HG03457 (cell line): Measurements from ENCODE around the gene SBNO2.

Experiments
- ATAC-seq: cut with Tn5 transposase; IDR thresholded peaks from one replicate; pipeline ENCODE4 v1.9.1; 2021; ENCODE audit warnings: moderate number of reproducible peaks; ENCODE audit not compliant: unreplicated experiment

Gene SBNO2, protein sequence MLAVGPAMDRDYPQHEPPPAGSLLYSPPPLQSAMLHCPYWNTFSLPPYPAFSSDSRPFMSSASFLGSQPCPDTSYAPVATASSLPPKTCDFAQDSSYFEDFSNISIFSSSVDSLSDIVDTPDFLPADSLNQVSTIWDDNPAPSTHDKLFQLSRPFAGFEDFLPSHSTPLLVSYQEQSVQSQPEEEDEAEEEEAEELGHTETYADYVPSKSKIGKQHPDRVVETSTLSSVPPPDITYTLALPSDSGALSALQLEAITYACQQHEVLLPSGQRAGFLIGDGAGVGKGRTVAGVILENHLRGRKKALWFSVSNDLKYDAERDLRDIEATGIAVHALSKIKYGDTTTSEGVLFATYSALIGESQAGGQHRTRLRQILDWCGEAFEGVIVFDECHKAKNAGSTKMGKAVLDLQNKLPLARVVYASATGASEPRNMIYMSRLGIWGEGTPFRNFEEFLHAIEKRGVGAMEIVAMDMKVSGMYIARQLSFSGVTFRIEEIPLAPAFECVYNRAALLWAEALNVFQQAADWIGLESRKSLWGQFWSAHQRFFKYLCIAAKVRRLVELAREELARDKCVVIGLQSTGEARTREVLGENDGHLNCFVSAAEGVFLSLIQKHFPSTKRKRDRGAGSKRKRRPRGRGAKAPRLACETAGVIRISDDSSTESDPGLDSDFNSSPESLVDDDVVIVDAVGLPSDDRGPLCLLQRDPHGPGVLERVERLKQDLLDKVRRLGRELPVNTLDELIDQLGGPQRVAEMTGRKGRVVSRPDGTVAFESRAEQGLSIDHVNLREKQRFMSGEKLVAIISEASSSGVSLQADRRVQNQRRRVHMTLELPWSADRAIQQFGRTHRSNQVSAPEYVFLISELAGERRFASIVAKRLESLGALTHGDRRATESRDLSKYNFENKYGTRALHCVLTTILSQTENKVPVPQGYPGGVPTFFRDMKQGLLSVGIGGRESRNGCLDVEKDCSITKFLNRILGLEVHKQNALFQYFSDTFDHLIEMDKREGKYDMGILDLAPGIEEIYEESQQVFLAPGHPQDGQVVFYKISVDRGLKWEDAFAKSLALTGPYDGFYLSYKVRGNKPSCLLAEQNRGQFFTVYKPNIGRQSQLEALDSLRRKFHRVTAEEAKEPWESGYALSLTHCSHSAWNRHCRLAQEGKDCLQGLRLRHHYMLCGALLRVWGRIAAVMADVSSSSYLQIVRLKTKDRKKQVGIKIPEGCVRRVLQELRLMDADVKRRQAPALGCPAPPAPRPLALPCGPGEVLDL (N-terminal part only)

DNA sequence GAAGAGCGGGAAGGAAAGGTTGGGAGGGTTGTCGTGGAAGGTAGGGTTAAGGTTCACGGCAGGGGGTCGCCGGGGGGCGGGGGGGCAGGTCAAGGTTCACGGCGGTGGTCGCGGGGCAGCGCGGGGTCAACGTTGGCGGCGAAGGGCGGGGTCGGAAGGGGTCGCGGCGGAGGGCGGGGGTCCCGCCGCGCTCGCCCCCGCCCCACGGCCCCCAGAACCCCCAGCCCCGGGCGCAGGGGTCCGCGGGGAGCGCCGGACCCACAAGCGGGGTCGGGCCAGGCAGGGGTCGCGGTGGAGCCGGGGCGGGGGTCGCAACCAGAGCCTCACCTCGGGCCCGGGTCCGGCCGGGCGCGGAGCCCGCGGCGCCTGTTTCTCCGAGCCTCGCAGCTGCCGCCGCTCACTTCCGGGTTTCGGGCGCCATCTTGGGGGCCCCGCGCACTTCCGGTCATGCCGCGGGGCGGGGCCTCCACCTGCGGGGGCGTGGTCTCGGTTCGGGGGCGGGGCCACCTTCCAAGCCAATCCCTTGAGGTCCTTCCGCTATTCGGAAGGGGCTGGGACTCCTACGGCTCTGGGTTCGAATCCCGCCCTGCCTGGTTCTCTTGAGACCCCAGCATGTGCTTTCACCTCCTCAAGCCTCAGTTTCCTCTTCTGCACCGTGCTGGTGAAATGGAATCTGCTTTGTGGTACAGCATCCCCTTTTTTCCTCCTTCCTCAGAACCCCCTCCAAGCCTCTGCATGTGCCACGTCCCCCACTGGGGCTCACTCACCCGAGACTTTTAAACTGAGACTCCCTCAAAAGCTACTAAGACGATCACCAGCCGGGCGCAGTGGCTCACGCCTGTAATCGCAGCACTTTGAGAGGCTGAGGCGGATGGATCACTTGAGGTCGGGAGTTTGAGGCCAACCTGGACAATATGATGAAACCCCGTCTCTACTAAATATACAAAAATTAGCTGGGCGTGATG, at the start of gene SBNO2:
Gene SBNO2, minus strand, starts transcription at position 424 of the 965 bp plus-strand sequence. CDS start 19,992 bp downstream, outside the sequence.
- no peak for ATAC-seq

DNA sequence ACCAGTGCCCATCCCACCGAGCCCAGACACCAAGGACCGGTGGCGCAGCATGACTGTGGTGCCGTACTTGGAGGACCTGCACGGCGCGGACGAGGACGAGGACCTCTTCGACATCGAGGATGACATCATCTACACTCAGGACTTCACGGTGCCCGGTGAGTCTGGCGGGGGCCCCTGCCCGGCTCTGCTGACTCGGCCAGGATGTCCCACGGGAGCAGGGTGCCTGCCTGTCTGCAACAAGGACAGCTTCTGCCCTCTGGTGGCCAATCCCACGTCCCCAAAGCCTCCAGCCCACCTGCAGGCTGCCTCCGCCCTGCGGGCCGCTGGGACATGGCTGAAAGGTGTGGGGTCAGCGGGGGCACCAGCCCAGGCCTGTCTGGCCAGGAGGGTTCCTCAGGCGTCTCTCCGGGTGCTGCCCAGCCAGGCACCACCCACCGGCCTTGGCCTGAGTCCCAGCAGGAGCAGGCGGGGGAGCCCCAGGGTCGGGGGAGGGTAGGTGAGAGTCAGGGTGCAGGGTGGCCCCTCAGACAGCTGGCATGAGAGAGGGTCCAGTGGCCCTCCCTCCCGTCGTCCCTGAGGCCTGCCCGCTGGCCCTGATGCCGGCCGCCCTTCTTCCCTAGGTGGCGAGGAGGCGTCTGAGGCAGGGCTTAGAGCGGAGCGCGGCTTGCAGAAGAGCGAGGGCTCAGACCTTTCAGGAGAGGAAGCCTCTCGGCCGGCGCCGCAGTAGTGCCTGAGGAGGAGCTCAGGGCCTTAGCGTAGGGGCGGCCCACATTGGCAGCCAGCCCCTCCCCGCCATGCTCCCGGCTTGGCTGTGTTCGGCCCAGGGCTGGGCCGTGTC, 49.2 kb upstream of the SBNO2 start:
- ATAC-seq = no peak

DNA sequence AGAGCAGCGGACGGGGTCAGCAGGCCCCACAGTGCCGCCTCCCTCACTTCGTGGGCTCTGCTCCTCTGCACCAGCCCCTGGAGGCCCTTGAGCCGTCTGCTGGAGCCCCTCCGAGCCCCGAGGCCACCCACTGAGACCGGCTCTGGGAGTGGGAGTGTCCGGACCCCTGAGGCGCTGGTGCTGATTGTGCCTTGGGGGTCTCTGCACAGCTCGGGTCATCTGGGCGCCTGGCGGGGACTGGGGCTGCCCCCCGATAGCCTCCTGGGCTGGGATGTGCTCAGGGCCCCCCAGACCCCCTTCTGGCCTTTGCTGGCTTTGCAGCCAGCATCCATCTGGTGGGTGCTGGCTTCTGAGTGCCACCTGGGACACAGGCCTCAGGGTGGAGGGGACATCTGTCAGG, 48.3 kb upstream of the SBNO2 start:
- no peak for ATAC-seq

DNA sequence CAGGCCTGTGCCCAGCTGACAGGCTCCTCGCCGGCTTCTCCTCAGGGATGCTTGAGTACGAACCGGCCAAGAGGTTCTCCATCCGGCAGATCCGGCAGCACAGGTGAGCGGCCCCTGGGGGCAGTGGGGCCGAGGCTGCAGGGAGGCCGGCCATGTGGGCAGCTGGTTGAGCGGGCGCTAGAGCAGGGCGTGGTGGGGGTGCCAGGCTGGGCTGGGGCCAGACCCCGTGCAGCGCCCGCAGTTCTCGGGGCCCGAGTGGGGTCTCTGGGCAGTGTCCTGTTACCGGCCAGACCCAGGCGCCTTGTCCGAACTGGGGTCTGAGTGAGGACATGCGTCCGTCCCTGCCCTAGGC, 47.8 kb upstream of the SBNO2 start:
- no peak for ATAC-seq

DNA sequence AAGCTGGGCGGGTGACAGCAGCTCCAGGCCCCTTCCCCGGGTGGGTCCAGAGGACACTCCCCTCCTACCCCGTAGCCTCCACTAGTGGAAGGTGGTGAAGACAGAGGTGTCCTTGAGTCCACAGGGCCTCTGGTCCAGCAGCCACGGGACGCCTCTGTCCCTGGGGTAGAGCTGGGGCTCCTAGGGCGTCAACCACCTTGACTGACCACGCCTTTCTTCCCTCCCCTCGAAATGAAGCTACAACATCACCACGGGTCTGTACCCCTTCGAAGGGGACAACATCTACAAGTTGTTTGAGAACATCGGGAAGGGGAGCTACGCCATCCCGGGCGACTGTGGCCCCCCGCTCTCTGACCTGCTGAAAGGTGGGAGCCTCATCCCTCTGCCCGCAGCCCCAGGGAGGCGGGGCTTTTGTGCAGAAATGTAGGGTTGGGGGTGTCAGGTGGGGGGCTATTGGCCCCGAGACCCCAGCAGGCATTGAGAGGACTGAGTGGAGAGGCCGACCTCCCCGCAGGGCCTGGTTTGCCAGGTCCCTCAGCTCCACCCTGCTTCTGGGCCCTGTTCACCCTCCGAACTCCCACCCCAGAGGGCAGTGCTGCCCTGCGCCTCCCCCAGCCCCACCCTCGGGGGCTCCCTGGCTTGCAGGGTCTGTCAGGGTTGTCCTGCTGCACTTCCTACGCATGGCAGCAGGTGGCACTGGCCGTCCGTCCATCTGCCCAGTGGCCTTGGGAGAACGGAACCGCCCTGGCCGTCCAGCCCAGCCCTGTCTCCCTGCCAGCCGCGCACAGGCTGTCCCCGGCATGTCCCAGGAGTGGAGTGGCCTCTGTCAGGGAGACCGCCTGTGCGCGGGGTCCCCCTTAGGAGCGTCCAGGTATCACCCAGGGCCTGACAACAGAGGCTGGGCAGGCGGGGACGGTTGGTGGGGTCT, 47.2 kb upstream of the SBNO2 start:
- no peak for ATAC-seq

DNA sequence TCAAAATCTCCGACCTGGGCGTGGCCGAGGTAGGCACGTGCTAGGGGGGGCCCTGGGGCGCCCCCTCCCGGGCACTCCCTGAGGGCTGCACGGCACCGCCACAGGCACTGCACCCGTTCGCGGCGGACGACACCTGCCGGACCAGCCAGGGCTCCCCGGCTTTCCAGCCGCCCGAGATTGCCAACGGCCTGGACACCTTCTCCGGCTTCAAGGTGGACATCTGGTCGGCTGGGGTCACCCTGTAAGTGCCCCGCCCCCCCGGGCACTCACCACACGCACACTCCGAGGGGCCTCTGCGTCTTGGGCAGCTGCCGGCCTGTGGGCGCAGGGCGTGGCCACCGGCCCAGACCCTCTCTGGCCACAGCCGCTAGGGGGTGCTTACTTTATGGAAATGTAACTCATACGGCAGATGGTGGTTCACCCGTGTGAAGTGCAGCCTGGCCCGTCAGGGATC, 46.4 kb upstream of the SBNO2 start:
- no peak for ATAC-seq

DNA sequence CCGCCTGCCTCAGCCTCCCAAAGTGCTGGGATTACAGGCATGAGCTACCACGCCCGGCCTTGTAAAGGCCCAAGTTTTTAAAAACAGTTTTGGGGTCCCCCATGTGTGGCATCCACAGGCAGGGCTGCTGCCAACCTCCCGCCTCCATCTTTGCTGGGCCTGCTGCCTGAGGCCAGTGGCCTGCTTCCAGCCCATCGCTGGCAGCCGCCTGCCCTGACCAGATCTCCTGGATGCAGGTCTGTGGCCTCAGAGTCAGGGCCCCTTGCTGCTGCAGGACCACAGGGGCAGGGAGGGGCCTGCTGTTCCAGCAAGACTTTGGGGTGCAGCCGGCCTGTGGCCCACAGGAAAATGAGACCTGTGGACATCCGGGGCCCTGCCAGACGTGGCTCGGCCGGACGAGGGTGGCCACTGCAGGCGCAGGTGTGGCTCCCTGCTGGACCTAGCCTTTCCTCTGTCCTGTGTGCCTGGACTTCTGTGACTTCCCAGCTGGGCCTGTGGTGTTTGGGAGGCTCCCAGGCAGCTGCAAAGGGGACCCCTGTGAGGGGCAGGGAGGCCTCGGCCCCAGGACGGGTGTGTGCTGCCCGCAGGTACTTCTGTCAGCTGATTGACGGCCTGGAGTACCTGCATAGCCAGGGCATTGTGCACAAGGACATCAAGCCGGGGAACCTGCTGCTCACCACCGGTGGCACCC, 45.9 kb upstream of the SBNO2 start:
- ATAC-seq = no peak

DNA sequence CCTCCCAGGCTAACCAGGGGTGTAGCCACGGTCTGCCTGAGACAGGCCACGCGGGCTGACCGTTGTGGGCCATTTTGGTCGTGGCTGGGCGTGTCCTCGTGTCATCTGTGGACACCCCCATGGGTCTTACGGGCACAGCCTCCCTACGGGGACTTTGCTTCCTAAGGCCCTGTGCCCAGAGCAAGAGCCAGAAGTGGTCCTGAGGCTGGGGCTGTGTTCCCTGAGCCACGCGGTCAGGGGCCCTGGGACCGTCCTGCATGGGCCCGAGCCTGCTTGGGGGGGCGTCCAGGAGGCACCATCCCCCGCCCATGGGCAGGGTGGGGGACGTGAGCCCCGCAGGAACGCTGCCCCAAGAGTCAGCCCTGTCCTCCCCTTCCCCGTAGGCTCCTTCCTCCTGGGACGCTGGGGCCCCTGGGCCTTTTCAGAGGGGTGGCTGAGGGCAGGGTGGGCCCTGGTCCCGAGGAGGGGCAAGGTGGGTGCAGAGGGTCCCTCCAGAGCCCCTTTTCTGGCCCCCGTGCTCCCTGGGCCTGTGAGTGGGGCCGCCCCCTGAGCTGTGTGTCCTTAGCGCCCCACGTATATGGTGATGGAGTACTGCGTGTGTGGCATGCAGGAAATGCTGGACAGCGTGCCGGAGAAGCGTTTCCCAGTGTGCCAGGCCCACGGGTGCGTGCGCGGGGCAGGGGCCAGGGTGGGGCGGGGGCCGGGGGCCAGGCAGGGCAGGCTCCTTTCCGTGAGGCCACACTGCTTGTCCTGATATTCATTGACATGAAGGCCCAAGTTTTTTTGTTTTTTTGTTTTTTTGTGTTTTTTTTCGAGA, 44.9 kb upstream of the SBNO2 start:
- ATAC-seq = no peak

DNA sequence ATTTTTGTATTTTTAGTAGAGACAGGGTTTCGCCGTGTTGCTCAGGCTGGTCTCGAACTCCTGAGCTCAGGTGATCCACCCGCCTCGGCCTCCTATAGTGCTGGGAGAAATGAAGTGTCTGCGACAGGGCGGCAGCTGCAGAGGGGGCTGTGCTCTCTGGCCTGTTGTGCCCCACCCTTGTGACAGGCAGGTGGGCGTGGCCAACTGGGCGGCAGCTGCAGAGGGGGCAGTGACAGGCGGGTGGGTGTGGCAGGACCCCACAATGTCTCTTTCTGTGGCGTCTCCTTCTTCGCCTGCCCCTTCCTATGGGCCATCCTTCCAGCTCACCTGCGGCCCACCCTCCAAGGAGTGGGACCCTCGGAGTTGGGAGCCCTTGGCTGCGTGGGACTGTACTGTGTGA, 43.3 kb upstream of the SBNO2 start:
- ATAC-seq = no peak

DNA sequence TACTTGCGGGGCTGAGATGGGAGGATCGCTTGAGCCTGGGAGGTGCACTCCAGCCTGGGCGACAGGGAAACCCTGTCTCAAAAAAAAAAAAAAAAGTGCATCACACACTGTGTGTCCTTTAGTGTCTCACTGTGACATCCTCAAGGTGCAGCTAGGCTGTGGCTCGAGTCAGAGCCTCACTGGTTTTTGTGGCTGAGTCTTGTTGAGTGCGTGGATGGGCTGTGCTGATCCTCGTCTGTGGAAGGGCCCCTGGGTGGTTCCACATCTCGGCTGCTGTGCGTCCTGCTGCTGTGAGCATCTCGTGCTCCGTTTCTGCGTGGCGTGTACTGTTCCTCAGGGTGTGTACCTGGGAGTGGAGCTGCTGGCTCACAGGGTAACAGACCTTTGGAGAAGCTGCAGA, 42.7 kb upstream of the SBNO2 start:
- ATAC-seq = no peak

DNA sequence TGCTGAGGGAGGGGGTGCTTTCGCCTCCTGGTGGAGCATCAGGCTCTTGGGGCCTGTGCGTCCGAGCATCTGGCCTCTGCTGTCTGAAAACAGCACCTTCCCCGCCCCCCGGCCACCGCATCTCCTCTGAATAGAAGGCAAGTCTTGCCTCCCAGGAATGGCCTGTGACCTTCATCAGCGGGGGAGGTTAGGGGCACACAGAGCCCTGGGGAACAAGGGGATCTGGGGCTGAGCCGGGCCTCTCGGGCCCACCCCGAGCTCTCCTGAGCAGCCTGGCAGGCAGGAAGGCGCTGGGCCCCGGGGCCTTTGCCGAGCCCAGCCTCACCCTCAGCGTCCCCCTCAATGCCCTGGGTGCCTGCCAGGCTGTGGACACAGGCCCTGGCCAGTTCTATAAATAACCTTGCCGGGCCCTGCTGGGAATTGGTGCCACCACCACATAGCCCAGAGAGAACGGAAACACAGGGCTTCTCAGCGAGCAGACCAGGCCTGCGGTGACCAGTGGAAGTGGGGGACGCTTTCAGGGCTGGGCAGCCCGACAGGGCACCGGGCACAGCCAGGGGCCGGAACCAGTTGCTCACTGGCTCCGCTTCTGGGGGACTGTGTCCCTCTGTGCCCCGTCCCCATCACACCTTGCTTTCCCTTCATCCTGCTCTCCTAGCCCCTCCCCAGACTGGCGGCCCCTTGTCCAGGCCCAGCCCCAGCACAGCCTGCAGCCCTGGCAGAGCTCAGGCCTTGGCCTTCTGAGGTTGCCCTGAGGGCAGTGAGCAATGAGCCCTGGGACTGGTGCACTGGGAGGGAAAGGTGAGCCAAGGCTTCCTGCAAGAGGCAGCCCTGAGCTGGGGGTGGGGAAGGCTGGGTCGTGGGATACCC, 41.0 kb upstream of the SBNO2 start:
- no peak for ATAC-seq

DNA sequence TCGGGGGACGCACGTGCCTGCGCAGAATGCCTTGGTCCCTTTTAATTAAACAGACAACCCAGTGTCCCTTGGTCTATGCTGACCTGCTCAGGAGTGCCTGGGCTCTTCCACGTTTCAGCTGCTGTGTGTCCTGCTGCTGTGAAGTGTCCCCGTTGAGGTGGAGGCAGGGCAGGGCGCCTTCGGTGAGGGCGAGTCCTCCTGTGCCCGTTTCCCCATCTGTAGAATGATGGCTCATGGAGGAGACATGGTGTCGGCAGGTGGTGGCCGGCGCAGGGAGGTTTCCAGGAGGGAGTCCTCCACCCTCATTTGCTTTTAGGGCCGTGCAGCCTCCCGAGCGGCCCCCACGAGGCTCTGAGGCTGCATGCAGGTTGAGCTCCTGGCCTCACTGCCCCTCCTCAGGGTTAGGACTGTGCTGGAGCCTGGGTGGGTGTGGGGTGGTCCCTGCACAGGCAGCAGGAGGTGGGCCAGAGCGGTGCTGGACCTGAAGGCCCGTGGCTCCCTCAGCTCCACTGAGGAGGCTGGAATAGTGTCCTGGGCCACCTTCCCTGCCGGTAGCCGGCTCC, 40.3 kb upstream of the SBNO2 start:
- ATAC-seq = no peak

DNA sequence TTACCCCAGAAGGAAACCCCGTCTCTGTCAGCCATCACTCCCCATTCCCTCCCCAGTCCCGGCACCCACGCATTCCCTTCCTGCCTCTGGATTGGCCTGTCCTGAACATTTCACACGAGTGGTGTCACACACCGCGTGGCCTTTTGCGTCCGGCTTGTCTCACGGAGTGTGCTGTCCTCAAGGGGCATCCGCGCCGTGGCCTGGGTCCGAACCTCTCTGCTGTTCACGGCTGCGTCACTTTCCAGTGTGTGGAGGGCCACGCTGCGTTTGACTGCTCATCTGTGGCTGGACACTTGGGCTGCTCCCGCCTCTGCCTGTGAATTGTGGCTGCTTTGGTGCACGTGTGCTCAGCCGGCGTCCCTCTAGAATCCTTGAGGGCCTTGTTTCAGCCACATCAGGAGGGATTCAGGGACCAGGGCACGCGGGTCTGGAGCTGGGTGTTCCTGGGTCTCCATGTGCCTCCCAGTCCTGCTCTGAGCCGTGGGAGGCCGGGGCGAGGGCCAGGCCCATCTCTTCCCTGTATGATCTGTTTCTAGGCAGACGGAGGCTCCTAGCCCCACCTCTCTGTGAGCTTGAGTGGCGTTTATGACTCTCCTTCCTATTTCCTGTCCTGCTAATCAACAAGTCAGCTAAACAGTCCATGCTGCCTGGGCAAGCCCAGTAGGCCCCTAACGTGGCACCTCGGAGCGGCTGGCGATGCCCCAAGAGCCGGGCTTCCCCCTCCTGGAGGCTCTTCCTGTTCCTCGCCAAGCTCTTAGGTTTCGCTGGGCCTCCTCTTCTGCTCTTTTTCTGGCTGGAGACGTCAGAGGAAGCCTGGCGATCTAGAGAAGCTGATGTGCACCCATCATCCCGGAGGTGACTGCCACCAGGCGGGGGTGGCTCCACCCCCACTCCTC, 39.6 kb upstream of the SBNO2 start:
- no peak for ATAC-seq

DNA sequence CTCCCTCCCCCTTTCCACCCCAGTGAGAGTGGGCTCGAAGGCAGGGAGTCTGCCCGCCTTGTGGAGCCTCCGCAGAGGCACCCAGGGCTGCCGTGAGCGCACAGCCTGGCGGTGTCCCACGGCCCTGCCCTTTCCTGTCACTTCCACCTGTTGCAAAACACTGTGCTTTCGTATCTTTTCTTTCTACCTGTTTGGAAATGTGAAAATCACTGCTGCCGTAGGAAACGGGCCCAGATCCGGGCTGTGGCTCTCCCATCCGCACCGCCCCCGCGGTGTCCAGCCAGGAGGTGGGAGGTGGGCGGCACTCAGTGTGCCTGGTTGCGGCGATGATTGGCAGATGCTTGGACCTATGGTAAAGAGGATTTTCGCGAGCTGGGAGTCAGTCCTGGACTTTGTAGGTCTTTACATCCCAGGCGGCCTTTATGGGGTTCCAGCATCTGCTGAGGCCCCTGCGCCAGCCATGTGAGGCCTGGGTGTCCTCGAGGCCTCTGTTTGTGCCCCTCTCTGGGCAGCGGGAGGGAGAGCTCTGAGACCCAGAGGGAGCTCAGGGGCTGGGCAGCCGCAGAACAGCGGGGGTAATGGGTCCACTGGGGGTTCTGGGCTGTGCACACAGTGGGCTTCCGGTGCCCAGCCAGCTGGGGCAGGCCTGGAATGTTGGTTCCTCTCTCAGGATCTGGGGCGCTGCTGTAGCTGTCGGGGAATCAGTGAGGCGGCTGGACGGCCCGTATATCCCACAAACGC, 37.6 kb upstream of the SBNO2 start:
- no peak for ATAC-seq
